Measurements from ENCODE around the gene GSTO1. TPM values are rescaled to one million over a fixed set of nuclear protein-coding genes. Genes with fewer than 3 reads are reported as not detected.
A peak's percentile ranks its signal among the peaks of the same experiment; 100 is the strongest.

GSTO1 gene
- total and polyA plus RNA-seq, 9 of the 15 experiments (the other 6 are each of a cell fraction or from before 2014, with no cell fraction given) = 136 to 592 (median 237) TPM

GRCh38 chr10:104252368-104252767 is 2.3 kb upstream of the GSTO1 start:
- FAIRE-seq (no peak), ATAC-seq (no peak), DNase-seq (ENCODE audit: extremely low read depth in 1 of 4, low spot score in 3 of 4) (peak in 1 of 4 experiments; percentile 31)
- Histone ChIP-seq H3K9me1 (ENCODE audit: control insufficient read depth, insufficient read depth, low read length) (no peaks in the 10 kb centered on the region), H2AFZ (ENCODE audit: low read depth, low read length) (peak overlapping the region; percentile 75), H3K9me3 (replicated peaks; ENCODE audit: control insufficient read depth, insufficient read depth, low read depth, low read length) (peaks cover 2% of the 10 kb centered on the region; the same call in 1 of the 2 replicates), H3K27ac (ENCODE audit: extremely low read depth, low read depth, low read length) (peak overlapping the region; percentile 57), H3K79me2 (ENCODE audit: control insufficient read depth, insufficient read depth, low read length) (peaks cover 29% of the 10 kb centered on the region), H4K20me1 (replicated peaks; ENCODE audit: control insufficient read depth, insufficient read depth, low read length) (no peaks in the 10 kb centered on the region), H3K4me3 (no peak overlapping the region), H3K36me3 (ENCODE audit: control insufficient read depth, insufficient read depth, low read length) (peaks cover 15% of the 10 kb centered on the region), H3K9ac (ENCODE audit: insufficient read depth in 1 of 2, low read depth in 2 of 2, low read length in 2 of 2) (peak overlapping the region in 1 of 2 experiments; percentile 34; a peak in 2 of 4 replicates), H3K4me1 (replicated peaks in 1 of 2; ENCODE audit: control insufficient read depth in 2 of 2, insufficient read depth in 2 of 2, low read length in 2 of 2) (peaks cover 11 to 23% of the 10 kb centered on the region in 2 experiments; a peak in 4 of 5 replicates), H3K27me3 (ENCODE audit: control insufficient read depth in 2 of 2, insufficient read depth in 2 of 2, low read length in 2 of 2) (no peaks in the 10 kb centered on the region), H3K4me2 (ENCODE audit: insufficient read depth, low read length) (peak overlapping the region; percentile 86)
- CTCF ChIA-PET (ENCODE audit: low intra/inter-chr PET ratio) = no interaction called here
- TF ChIP-seq SMARCA4 (IDR thresholded peaks at IDR 0.05) (no peak), KDM5B (IDR thresholded peaks at IDR 0.05; ENCODE audit: insufficient replicate concordance, low read depth, low read length) (no peak), ZNF707 (CRISPR knock-in tag; conservative IDR thresholded peaks at IDR 0.05) (no peak), PREB (CRISPR knock-in tag; IDR thresholded peaks at IDR 0.05) (no peak), TEAD4 (IDR thresholded peaks at IDR 0.05; ENCODE audit: low read length) (no peak), TEAD4 (CRISPR knock-in tag; IDR thresholded peaks at IDR 0.05; ENCODE audit: borderline replicate concordance) (no peak), PHTF2 (CRISPR knock-in tag; IDR thresholded peaks at IDR 0.05) (no peak), CEBPG (CRISPR knock-in tag; IDR thresholded peaks at IDR 0.05) (no peak), CEBPG (tag; conservative IDR thresholded peaks at IDR 0.05 in 1 of 2, IDR thresholded peaks at IDR 0.05 in 1 of 2) (no peak), DACH1 (IDR thresholded peaks at IDR 0.05; ENCODE audit: partially characterized antibody) (no peak), CBX8 (IDR thresholded peaks at IDR 0.05; ENCODE audit: borderline replicate concordance, extremely low read depth, low read depth, low read length, poor library complexity, severe bottlenecking) (no peak), HLTF (IDR thresholded peaks at IDR 0.05) (no peak), MTA1 (IDR thresholded peaks at IDR 0.05; ENCODE audit: borderline replicate concordance) (no peak), NFATC3 (IDR thresholded peaks at IDR 0.05) (no peak), RBM17 (IDR thresholded peaks at IDR 0.05; ENCODE audit: borderline replicate concordance, low read depth, low read length) (no peak), ATF1 (CRISPR knock-in tag; IDR thresholded peaks at IDR 0.05) (no peak), ATF1 (tag; IDR thresholded peaks at IDR 0.05) (no peak), FUS (optimal IDR thresholded peaks at IDR 0.05; ENCODE audit: low read depth, low read length) (no peak), RBM14 (IDR thresholded peaks at IDR 0.05; ENCODE audit: borderline replicate concordance, insufficient read depth, low read depth, low read length) (no peak)
- BruUV-seq (replicated peaks) = no TSS peak
- intact Hi-C loops (cut with micrococcal nuclease) (no loop called here), in situ Hi-C loops (cut with MboI) (no loop called here)
- POLR2A ChIA-PET = interaction anchor here (0.6 to 1.0 kb wide), 2 partner anchors 22 to 294 kb away, joined by 3 read pairs; no protein-coding TSS in a partner anchor
